K562 (cell line): ENCODE data around the gene CTXND1. TPM values are rescaled to one million over a fixed set of nuclear protein-coding genes. Genes with fewer than 3 reads are reported as not detected.
A peak's percentile ranks its signal among the peaks of the same experiment; 100 is the strongest.

ENCODE experiments used
- CTBP1 ChIP-seq: fragments of 450-650 bp; IDR thresholded peaks from 2 replicates; pipeline ENCODE4 v1.6.1; 2016; ENCODE audit warnings: borderline replicate concordance
- ELK3 ChIP-seq: fragments of 450-650 bp; formaldehyde crosslinking; IDR thresholded peaks from 2 replicates; pipeline ENCODE4 v1.4.0; 2020; ENCODE audit warnings: mild to moderate bottlenecking
- FOXJ3 ChIP-seq: sonication (generic); formaldehyde crosslinking; IDR thresholded peaks from 2 replicates; pipeline ENCODE4 v1.4.0; 2020; ENCODE audit warnings: mild to moderate bottlenecking, missing genetic modification reagents
- GTF2A2 ChIP-seq: IDR thresholded peaks from 2 replicates; pipeline ENCODE4 v1.6.1; 2016; ENCODE audit warnings: mild to moderate bottlenecking, missing genetic modification characterization, missing compliant biosample characterization
- HDAC6 ChIP-seq: IDR thresholded peaks from 2 replicates; pipeline ENCODE4 v1.6.1; 2012; ENCODE audit warnings: low read depth, mild to moderate bottlenecking, control low read depth, inconsistent platforms, low read length, moderate library complexity
- JUND ChIP-seq, 2 experiments: IDR thresholded peaks; 2 replicates in 1 of 2; 3 replicates in 1 of 2; pipeline ENCODE4 v1.6.1; 2011; ENCODE audit warnings: borderline replicate concordance in 2 of 2, low read depth in 2 of 2, low read length in 2 of 2, improper control_type of control experiment in 1 of 2, missing biosample characterization in 1 of 2, missing genetic modification characterization in 1 of 2, missing genetic modification reagents in 1 of 2
- MLLT1 ChIP-seq, 2 experiments: fragments of 450-650 bp; IDR thresholded peaks; 2 replicates each; pipeline ENCODE4 v1.6.1; 2016
- MYC ChIP-seq, 2 experiments: fragments of 250-450 bp in 1 of 2; sonication (Bioruptor Pico) in 1 of 2; IDR thresholded peaks; 2 replicates each; pipeline versions ENCODE4 v1.5.1 to v1.6.1; 2012 to 2021; ENCODE audit warnings: low read depth in 2 of 2, borderline replicate concordance in 1 of 2, improper control_type of control experiment in 1 of 2, low read length in 1 of 2, mild to moderate bottlenecking in 1 of 2, moderate library complexity in 1 of 2
- POLR2A ChIP-seq: fragments of 450-650 bp; conservative IDR thresholded peaks from 2 replicates; pipeline ENCODE4 v1.6.1; 2016
- RAD51 ChIP-seq: fragments of 450-650 bp; IDR thresholded peaks from 2 replicates; pipeline ENCODE4 v1.7.1; 2016; ENCODE audit warnings: low read depth, mild to moderate bottlenecking, borderline replicate concordance
- RNF219 ChIP-seq: fragments of 250-450 bp; sonication (Bioruptor Pico); IDR thresholded peaks from 2 replicates; pipeline ENCODE4 v1.5.0; 2022; ENCODE audit warnings: mild to moderate bottlenecking
- STAT5B ChIP-seq: fragments of 250-450 bp; sonication (Bioruptor Pico); IDR thresholded peaks from 2 replicates; pipeline ENCODE4 v1.8.0; 2021; ENCODE audit warnings: mild to moderate bottlenecking, inconsistent platforms
- TBP ChIP-seq: optimal IDR thresholded peaks from 2 replicates; pipeline ENCODE3; 2011; ENCODE audit warnings: low read depth, low read length, improper control_type of control experiment
- ZNF263 ChIP-seq: sonication (generic); formaldehyde crosslinking; IDR thresholded peaks from 2 replicates; pipeline ENCODE4 v1.8.0; 2022; ENCODE audit warnings: mild to moderate bottlenecking, missing genetic modification reagents, borderline replicate concordance
- polyA plus RNA-seq, 8 experiments: library from polyadenylated mRNA; depleted of rRNA in 4 of 8; stranded (reverse) in 5 of 8; unstranded in 3 of 8; fragments of >200 nt; fragmentation: Nextera tagmentation in 2 of 8; fragmentation: Illumina TruSeq in 1 of 8; extraction: Ambion mirVana in 2 of 8; extraction: Trizol in 1 of 8; gene quantifications; 2 replicates each; pipeline versions ENCODE4 v1.2.1 to v1.2.3, GENCODE V29; 2011 to 2014; ENCODE audit warnings: inconsistent platforms in 1 of 8, missing spikeins in 1 of 8
- total RNA-seq, 7 experiments: library from RNA; depleted of rRNA in 6 of 7; stranded (reverse); fragments of >200 nt in 6 of 7; fragmentation: Illumina TruSeq in 2 of 7; extraction: Trizol in 2 of 7; gene quantifications; 2 replicates each; pipeline versions ENCODE4 v1.2.1 to v1.2.3, GENCODE V29; 2011 to 2021; ENCODE audit warnings: low replicate concordance in 1 of 7
- TF ChIP-seq, protein P1 (sequence below), 2 experiments: fragments of 200-800 bp in 1 of 2; sonication (Bioruptor generic) in 1 of 2; sonication (generic) in 1 of 2; formaldehyde crosslinking in 1 of 2; IDR thresholded peaks in 1 of 2; conservative IDR thresholded peaks in 1 of 2; 2 replicates each; pipeline versions ENCODE4 v1.5.0 to v1.6.1; 2016 to 2020; ENCODE audit warnings: missing compliant biosample characterization in 1 of 2, missing genetic modification characterization in 1 of 2, missing genetic modification reagents in 1 of 2
- TF ChIP-seq, protein P2 (sequence below): sonication (generic); formaldehyde crosslinking; IDR thresholded peaks from 2 replicates; pipeline ENCODE4 v1.9.0; 2022; ENCODE audit warnings: mild to moderate bottlenecking, missing genetic modification reagents
- TF ChIP-seq, protein P3 (sequence below): fragments of 450-650 bp; IDR thresholded peaks from 2 replicates; pipeline ENCODE4 v1.6.1; 2014; ENCODE audit warnings: low read depth, mild to moderate bottlenecking, moderate library complexity, borderline replicate concordance

CTXND1 gene
- total and polyA plus RNA-seq, 9 of the 15 experiments (the other 6 are each of a cell fraction or from before 2014, with no cell fraction given), result 0.04 TPM; not detected in 7

GRCh38 chr15:80160570-80161156 is 91.3 kb downstream of the CTXND1 start (continued):
- TF ChIP-seq, protein P1, sequence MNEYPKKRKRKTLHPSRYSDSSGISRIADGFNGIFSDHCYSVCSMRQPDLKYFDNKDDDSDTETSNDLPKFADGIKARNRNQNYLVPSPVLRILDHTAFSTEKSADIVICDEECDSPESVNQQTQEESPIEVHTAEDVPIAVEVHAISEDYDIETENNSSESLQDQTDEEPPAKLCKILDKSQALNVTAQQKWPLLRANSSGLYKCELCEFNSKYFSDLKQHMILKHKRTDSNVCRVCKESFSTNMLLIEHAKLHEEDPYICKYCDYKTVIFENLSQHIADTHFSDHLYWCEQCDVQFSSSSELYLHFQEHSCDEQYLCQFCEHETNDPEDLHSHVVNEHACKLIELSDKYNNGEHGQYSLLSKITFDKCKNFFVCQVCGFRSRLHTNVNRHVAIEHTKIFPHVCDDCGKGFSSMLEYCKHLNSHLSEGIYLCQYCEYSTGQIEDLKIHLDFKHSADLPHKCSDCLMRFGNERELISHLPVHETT (CRISPR knock-in tag; conservative IDR thresholded peaks at IDR 0.05 in 1 of 2, IDR thresholded peaks at IDR 0.05 in 1 of 2), result peak in 1 of 2 experiments; percentile 93; a peak in 2 of 4 replicates
- TF ChIP-seq, protein P2, sequence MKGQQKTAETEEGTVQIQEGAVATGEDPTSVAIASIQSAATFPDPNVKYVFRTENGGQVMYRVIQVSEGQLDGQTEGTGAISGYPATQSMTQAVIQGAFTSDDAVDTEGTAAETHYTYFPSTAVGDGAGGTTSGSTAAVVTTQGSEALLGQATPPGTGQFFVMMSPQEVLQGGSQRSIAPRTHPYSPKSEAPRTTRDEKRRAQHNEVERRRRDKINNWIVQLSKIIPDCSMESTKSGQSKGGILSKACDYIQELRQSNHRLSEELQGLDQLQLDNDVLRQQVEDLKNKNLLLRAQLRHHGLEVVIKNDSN (CRISPR knock-in tag), result peak; percentile 82
- TF ChIP-seq HDAC6 (no peak), FOXJ3 (no peak), CTBP1 (peak; percentile 69; the same call in 1 of the 2 replicates), POLR2A (no peak; the same call in 1 of the 2 replicates), TBP (peak; percentile 17), GTF2A2 (no peak), STAT5B (CRISPR knock-in tag) (no peak), MLLT1 (IDR thresholded peaks at IDR 0.05) (0 out of 4 replicates have a peak, but pooled peaks of 1 of the 2 experiments have one; percentile 17), MYC (IDR thresholded peaks at IDR 0.05; ENCODE audit: low read depth, low read length) (peak; percentile 98), MYC (CRISPR knock-in tag; IDR thresholded peaks at IDR 0.05; ENCODE audit: borderline replicate concordance, low read depth) (peak; percentile 75; the same call in 1 of the 2 replicates), RAD51 (peak; percentile 73; the same call in 1 of the 2 replicates), JUND (IDR thresholded peaks at IDR 0.05; ENCODE audit: borderline replicate concordance, low read depth, low read length) (peak; percentile 83), JUND (tag; IDR thresholded peaks at IDR 0.05; ENCODE audit: borderline replicate concordance, low read depth, low read length) (peak; percentile 85; the same call in 2 of the 3 replicates), RNF219 (no peak; the same call in 1 of the 2 replicates), ZNF263 (CRISPR knock-in tag) (no peak), ELK3 (CRISPR knock-in tag) (no peak)
- TF ChIP-seq, protein P3, sequence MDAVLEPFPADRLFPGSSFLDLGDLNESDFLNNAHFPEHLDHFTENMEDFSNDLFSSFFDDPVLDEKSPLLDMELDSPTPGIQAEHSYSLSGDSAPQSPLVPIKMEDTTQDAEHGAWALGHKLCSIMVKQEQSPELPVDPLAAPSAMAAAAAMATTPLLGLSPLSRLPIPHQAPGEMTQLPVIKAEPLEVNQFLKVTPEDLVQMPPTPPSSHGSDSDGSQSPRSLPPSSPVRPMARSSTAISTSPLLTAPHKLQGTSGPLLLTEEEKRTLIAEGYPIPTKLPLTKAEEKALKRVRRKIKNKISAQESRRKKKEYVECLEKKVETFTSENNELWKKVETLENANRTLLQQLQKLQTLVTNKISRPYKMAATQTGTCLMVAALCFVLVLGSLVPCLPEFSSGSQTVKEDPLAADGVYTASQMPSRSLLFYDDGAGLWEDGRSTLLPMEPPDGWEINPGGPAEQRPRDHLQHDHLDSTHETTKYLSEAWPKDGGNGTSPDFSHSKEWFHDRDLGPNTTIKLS, result peak; percentile 89
